T-helper 9 cell (primary cell): Measurements from ENCODE around the gene NTN4.
"Not testable (repeated sequence)": the region's sequence is repeated elsewhere in the genome, so short reads cannot be mapped to it uniquely, and the experiment has no call there.

Experiments used
- DNase-seq: peaks from one replicate; pipeline ENCODE4 v3.0.0-alpha.2; 2020

The NTN4 gene

GRCh38 chr12:95621725-95622124 lies 168.8 kb downstream of the NTN4 start:
- DNase-seq: no peak

GRCh38 chr12:95620171-95620570 lies 170.4 kb downstream of the NTN4 start:
- DNase-seq: no peak

GRCh38 chr12:95616470-95616869 lies 174.1 kb downstream of the NTN4 start:
- DNase-seq: not testable (repeated sequence)

GRCh38 chr12:95615749-95616148 lies 174.8 kb downstream of the NTN4 start:
- DNase-seq: no peak

GRCh38 chr12:95614390-95614982 lies 176.1 kb downstream of the NTN4 start:
- no peak for DNase-seq

- DNase-seq: no peak
These were observed 177.5 kb downstream of the NTN4 start for GRCh38 chr12:95613021-95613420.

GRCh38 chr12:95611676-95612309 lies 178.8 kb downstream of the NTN4 start:
- no peak for DNase-seq

- DNase-seq: no peak
These were observed 182.1 kb downstream of the NTN4 start for GRCh38 chr12:95608252-95609033.
